Measurements from ENCODE around the gene DNMBP. TPM values are rescaled to one million over a fixed set of nuclear protein-coding genes. Genes with fewer than 3 reads are reported as not detected.
"Not testable (repeated sequence)": the region's sequence is repeated elsewhere in the genome, so short reads cannot be mapped to it uniquely, and the experiment has no call there.

Gene DNMBP
- total RNA-seq, 4 donors from 2014 or later = 17.9 to 37.6 (median 20.6) TPM

GRCh38 chr10:99993701-99994689 lies 15.8 kb downstream of the DNMBP start:
- peaks cover 2 to 57% (median 6%) of the 10 kb centered on the region in 3 donors for H3K4me1 ChIP-seq
- peak; percentile 78 for ATAC-seq
- WGBS, 2 donors (ENCODE audit: low coverage in 1 of 2) = 21 to 56% methylated on average over 6 to 8 of the region's 8 CpGs
- H3K27ac ChIP-seq = peak overlapping the region in 3 of 4 donors; percentile 9 to 51 (median 34)
- no peaks in the 10 kb centered on the region for H3K27me3 ChIP-seq
- no peak for TF ChIP-seq POLR2A (IDR thresholded peaks at IDR 0.05)
- TF ChIP-seq POLR2AphosphoS5 (IDR thresholded peaks at IDR 0.05) = peak; percentile 63
- H3K4me3 ChIP-seq = no peak overlapping the region
- no peaks in the 10 kb centered on the region for H3K36me3 ChIP-seq
- no peaks in the 10 kb centered on the region for H3K9me3 ChIP-seq

- not testable (repeated sequence) for H3K4me3 ChIP-seq, H3K27me3 ChIP-seq, H3K36me3 ChIP-seq, H3K27ac ChIP-seq, H3K9me3 ChIP-seq, ATAC-seq
- peaks cover 0 to 45% (median 17%) of the 10 kb centered on the region in 3 donors for H3K4me1 ChIP-seq
- 95 to 100% methylated on average over 1 to 3 of the region's 5 CpGs for WGBS, 2 donors (ENCODE audit: low coverage in 1 of 2)
Observed at GRCh38 chr10:99985637-99986036, 24.1 kb downstream of the DNMBP start.

DNA sequence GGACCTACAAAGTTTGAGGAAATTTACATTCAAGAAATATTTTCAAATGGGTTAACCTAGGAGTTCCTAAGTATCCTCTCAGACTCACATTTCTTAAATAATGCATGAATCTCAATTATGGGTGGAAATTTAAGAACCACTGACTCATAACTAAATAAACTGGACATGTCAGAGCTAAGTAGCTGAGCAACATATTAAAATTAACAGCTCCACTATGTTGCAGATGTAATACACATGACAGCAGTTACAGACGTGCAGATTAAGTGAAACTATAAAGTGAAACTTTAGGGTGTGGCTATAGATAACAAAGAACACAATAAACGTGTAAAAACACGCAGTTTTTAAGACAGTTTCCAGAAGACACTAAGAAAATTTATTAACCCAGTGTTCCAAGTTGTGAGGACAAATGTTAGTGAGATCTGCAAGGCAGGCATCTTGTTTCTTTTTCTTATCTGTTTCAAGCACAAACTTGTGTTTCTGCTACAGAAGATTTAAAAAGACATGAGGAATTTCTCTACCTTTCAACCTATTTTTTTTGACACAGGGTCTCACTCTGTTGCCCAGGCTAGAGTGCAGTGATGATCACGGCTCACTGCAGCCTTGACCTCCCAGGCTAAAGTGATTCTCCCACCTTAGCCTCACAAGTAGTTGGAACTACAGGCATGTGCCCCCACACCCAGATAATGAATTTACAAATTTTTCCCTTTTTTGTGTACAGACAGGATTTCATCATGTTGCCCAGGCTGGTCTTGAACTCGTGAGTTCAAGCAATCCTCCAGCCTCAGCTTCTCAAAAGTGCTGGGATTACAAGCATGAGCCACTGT lies 25.3 kb downstream of the DNMBP start:
- WGBS, 2 donors (ENCODE audit: low coverage in 1 of 2) = 26 to 32% methylated on average over 3 to 4 of the region's 5 CpGs

GRCh38 chr10:99983280-99983988 lies 26.3 kb downstream of the DNMBP start:
- TF ChIP-seq POLR2AphosphoS5 (IDR thresholded peaks at IDR 0.05) = peak; percentile 11
- TF ChIP-seq CTCF (IDR thresholded peaks at IDR 0.05) = no peak
- Histone ChIP-seq H3K4me1 (peaks cover 0 to 67% (median 17%) of the 10 kb centered on the region in 3 donors), H3K27me3 (no peaks in the 10 kb centered on the region), H3K36me3 (no peaks in the 10 kb centered on the region), H3K4me3 (no peak overlapping the region), H3K9me3 (no peaks in the 10 kb centered on the region), H3K27ac (peak overlapping the region in 3 of 4 donors; percentile 60 to 78 (median 65))
- ATAC-seq = peak; percentile 75
- WGBS, 2 donors (ENCODE audit: low coverage in 1 of 2) = 34 to 39% methylated on average over 8 to 13 of the region's 16 CpGs

More for the DNA sequence above, 25.3 kb downstream of the DNMBP start:
- Histone ChIP-seq H3K4me1 (peaks cover 0 to 57% (median 17%) of the 10 kb centered on the region in 3 donors), H3K9me3 (no peaks in the 10 kb centered on the region), H3K27me3 (no peaks in the 10 kb centered on the region), H3K4me3 (no peak overlapping the region), H3K36me3 (no peaks in the 10 kb centered on the region), H3K27ac (peak overlapping the region in 2 of 4 donors; percentile 60 to 78)
- TF ChIP-seq EP300 (IDR thresholded peaks at IDR 0.05) = no peak
- no peak for TF ChIP-seq CTCF (IDR thresholded peaks at IDR 0.05)
- no peak for TF ChIP-seq POLR2AphosphoS5 (IDR thresholded peaks at IDR 0.05)
- no peak for TF ChIP-seq POLR2A (IDR thresholded peaks at IDR 0.05)
- no peak for ATAC-seq

GRCh38 chr10:99982728-99983127 lies 27.0 kb downstream of the DNMBP start:
- peak overlapping the region in 3 of 4 donors; percentile 60 to 78 (median 65) for H3K27ac ChIP-seq
- no peaks in the 10 kb centered on the region for H3K27me3 ChIP-seq
- H3K4me3 ChIP-seq = no peak overlapping the region
- no peak for ATAC-seq
- H3K36me3 ChIP-seq = no peaks in the 10 kb centered on the region
- 83 to 87% methylated on average over 3 to 4 of the region's 5 CpGs for WGBS, 2 donors (ENCODE audit: low coverage in 1 of 2)
- no peaks in the 10 kb centered on the region for H3K9me3 ChIP-seq
- H3K4me1 ChIP-seq = peaks cover 0 to 72% (median 21%) of the 10 kb centered on the region in 3 donors
- TF ChIP-seq EP300 (IDR thresholded peaks at IDR 0.05) = no peak
- no peak for TF ChIP-seq CTCF (IDR thresholded peaks at IDR 0.05)
- TF ChIP-seq POLR2AphosphoS5 (IDR thresholded peaks at IDR 0.05) = no peak
- TF ChIP-seq POLR2A (IDR thresholded peaks at IDR 0.05) = no peak
